ENCODE measurements around the gene DTX2.
"Not testable (repeated sequence)": the region's sequence is repeated elsewhere in the genome, so short reads cannot be mapped to it uniquely, and the experiment has no call there.

- not testable (repeated sequence) for TF ChIP-seq EZH2phosphoT487 (IDR thresholded peaks at IDR 0.05; ENCODE audit: borderline replicate concordance)
- TF ChIP-seq, protein P1, sequence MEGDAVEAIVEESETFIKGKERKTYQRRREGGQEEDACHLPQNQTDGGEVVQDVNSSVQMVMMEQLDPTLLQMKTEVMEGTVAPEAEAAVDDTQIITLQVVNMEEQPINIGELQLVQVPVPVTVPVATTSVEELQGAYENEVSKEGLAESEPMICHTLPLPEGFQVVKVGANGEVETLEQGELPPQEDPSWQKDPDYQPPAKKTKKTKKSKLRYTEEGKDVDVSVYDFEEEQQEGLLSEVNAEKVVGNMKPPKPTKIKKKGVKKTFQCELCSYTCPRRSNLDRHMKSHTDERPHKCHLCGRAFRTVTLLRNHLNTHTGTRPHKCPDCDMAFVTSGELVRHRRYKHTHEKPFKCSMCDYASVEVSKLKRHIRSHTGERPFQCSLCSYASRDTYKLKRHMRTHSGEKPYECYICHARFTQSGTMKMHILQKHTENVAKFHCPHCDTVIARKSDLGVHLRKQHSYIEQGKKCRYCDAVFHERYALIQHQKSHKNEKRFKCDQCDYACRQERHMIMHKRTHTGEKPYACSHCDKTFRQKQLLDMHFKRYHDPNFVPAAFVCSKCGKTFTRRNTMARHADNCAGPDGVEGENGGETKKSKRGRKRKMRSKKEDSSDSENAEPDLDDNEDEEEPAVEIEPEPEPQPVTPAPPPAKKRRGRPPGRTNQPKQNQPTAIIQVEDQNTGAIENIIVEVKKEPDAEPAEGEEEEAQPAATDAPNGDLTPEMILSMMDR (conservative IDR thresholded peaks at IDR 0.05; ENCODE audit: low read length): not testable (repeated sequence)
These were observed 14.8 kb downstream of the DTX2 start for GRCh38 chr7:76476280-76476679.

Measured in Loucy (cell line).